HG02973 (cell line): ENCODE measurements around the gene C4BPA.

ENCODE experiments used
- ATAC-seq: cut with Tn5 transposase; IDR thresholded peaks from one replicate; pipeline ENCODE4 v1.9.1; 2021; ENCODE audit warnings: moderate library complexity; ENCODE audit not compliant: unreplicated experiment

The C4BPA gene

GRCh38 chr1:207103892-207104373, at the start of gene C4BPA:
TSS of gene C4BPA (plus strand) at chr1:207104233. CDS start at chr1:207113026, 8,793 bp downstream.
- no peak for ATAC-seq

- no peak for ATAC-seq
These were observed 49.5 kb upstream of the C4BPA start for GRCh38 chr1:207054491-207054890.

- no peak for ATAC-seq
These were observed 48.5 kb upstream of the C4BPA start for GRCh38 chr1:207055386-207056001.

- no peak for ATAC-seq
These were observed 47.4 kb upstream of the C4BPA start for GRCh38 chr1:207056673-207057072.

GRCh38 chr1:207058252-207058651, 45.8 kb upstream of the C4BPA start:
- ATAC-seq: no peak

GRCh38 chr1:207058878-207059867, 44.9 kb upstream of the C4BPA start:
- ATAC-seq: no peak

GRCh38 chr1:207059881-207060280, 44.2 kb upstream of the C4BPA start:
- no peak for ATAC-seq

GRCh38 chr1:207060596-207060995, 43.4 kb upstream of the C4BPA start:
- ATAC-seq: no peak

- ATAC-seq: no peak
These were observed 42.0 kb upstream of the C4BPA start for GRCh38 chr1:207062058-207062457.

- ATAC-seq: no peak
These were observed 41.0 kb upstream of the C4BPA start for GRCh38 chr1:207063014-207063413.

- ATAC-seq: no peak
These were observed 39.5 kb upstream of the C4BPA start for GRCh38 chr1:207064561-207064960.

- no peak for ATAC-seq
These were observed 36.8 kb upstream of the C4BPA start for GRCh38 chr1:207067185-207067584.

GRCh38 chr1:207067665-207068064, 36.4 kb upstream of the C4BPA start:
- no peak for ATAC-seq

GRCh38 chr1:207069061-207069460, 35.0 kb upstream of the C4BPA start:
- ATAC-seq: no peak

GRCh38 chr1:207069858-207070506, 34.1 kb upstream of the C4BPA start:
- ATAC-seq: no peak

- no peak for ATAC-seq
These were observed 33.2 kb upstream of the C4BPA start for GRCh38 chr1:207070811-207071210.

- no peak for ATAC-seq
These were observed 32.6 kb upstream of the C4BPA start for GRCh38 chr1:207071426-207071825.

- no peak for ATAC-seq
These were observed 31.8 kb upstream of the C4BPA start for GRCh38 chr1:207072233-207072632.

GRCh38 chr1:207073906-207074820, 29.9 kb upstream of the C4BPA start:
- no peak for ATAC-seq

- ATAC-seq: no peak
These were observed 27.7 kb upstream of the C4BPA start for GRCh38 chr1:207076181-207076955.
